Tibial nerve (tissue), 4 donors: ENCODE results near the gene TMEM245.

ENCODE experiments used
- CTCF ChIP-seq, 5 experiments: fragments of 200-600 bp in 3 of 5; fragments of 450-650 bp in 2 of 5; sonication (generic) in 3 of 5; IDR thresholded peaks; one replicate each; pipeline ENCODE4 v1.5.1; 2016 to 2019; ENCODE audit warnings: antibody characterized with exemption in 5 of 5, mild to moderate bottlenecking in 3 of 5, moderate library complexity in 2 of 5
- EP300 ChIP-seq, 2 donors: sonication (generic); formaldehyde crosslinking; IDR thresholded peaks; one replicate each; pipeline ENCODE4 v1.6.1; 2017; ENCODE audit warnings: antibody characterized with exemption in 2 of 2, mild to moderate bottlenecking in 1 of 2
- POLR2A ChIP-seq, 2 donors: fragments of 450-650 bp; IDR thresholded peaks; one replicate each; pipeline ENCODE4 v1.6.1; 2017; ENCODE audit warnings: antibody characterized with exemption in 2 of 2, mild to moderate bottlenecking in 2 of 2, moderate library complexity in 2 of 2

- TF ChIP-seq CTCF (IDR thresholded peaks at IDR 0.05) (no peak), EP300 (IDR thresholded peaks at IDR 0.05) (no peak), POLR2A (IDR thresholded peaks at IDR 0.05) (no peak)
These were observed 37.6 kb downstream of the TMEM245 start for GRCh38 chr9:109082091-109082620.
